Daoy (cell line): ENCODE measurements around the gene AKAP13. TPM values are rescaled to one million over a fixed set of nuclear protein-coding genes. Genes with fewer than 3 reads are reported as not detected.
"Not testable (repeated sequence)": the region's sequence is repeated elsewhere in the genome, so short reads cannot be mapped to it uniquely, and the experiment has no call there.

Source experiments
- DNase-seq: peaks from one replicate; pipeline ENCODE4 v3.0.0-alpha.2; 2015; ENCODE audit warnings: low read depth
- total RNA-seq: library from RNA; depleted of rRNA; stranded (reverse); fragments of >200 nt; shearing (Covaris generic); gene quantifications from 2 replicates; pipeline ENCODE4 v1.2.3, GENCODE V29; 2014

AKAP13 gene
- total RNA-seq, 1 experiment from 2014 or later = 18.5 TPM

GRCh38 chr15:85623315-85624049 is 243.1 kb downstream of the AKAP13 start:
- DNase-seq = no peak

DNA sequence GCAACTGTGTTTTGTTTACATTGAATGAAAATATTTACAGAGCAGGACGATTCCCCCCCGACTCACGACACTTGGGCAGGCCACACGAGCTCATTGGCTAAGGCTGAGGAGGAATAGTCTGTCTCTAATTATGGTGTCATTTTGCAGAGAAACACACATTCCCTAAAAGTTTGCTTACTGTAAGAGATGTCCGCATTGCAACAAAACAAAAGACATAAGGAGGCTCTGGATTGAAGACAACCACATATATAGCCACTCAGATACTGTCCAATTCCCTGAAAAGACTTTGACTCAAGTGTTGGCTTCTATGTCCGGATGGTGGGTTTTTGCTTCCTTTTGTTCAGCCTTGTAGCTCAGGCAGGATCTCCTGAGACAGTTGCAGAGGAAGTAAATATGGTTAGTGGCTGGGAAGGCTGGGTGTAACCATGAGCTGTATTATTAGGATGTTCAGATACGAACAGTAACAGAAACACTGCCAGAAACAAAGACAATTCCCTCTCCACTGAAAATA is 243.9 kb downstream of the AKAP13 start:
- DNase-seq = no peak

DNA sequence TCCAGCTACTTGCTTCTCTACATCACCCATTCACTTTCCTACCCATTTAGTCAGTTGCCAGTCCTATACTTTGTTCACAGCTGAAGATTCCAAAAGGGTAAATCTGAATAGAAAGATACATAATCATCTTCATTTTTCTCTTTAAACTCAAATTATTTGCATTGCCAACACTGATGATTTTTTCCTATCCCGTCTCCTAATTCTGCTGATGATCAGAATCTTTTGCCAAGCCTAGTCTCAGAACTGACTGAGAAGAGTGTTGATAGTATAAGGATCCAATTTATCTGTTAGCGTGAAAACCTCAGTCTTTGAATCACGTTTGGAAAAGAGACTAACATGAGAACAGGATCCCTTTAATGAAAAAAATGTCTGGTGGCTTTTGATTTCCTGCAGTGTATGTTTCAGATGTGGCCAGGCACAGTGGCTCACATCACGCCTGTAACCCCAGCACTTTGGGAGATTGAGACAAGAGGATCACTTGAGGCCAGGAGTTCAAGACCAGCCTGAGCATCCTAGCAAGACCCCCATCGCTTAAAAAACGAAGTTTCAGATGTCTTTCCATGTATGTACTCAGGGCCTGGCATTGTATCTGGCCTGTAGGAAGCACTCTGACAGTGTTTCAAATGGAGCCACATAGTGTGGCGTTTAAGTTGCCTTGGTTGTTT is 244.9 kb downstream of the AKAP13 start:
- no peak for DNase-seq

GRCh38 chr15:85625856-85626255 is 245.5 kb downstream of the AKAP13 start:
- peak; percentile 39 for DNase-seq

GRCh38 chr15:85627213-85627935 is 247.0 kb downstream of the AKAP13 start:
- no peak for DNase-seq

- no peak for DNase-seq
Measured at GRCh38 chr15:85630311-85630710, 249.9 kb downstream of the AKAP13 start.

GRCh38 chr15:85631018-85631417 is 250.6 kb downstream of the AKAP13 start:
- no peak for DNase-seq

DNA sequence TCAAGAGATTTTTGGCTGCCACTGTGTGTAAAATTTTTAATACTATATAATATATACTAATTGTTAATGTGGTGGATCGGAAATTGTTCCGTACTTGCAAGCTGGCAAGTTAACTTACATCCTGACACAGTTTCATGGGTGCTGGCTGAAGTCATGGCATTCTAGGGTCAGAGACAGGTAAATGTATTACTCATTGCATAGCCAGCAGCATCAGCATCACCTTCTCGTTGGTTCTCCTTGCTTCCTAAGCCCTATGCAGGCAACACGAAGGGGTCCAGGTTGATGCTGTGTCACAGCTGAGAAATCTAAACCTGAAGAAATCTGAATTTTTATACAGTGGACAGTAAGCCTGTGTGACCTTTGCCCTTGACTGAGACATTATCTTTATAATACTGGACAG is 251.6 kb downstream of the AKAP13 start:
- no peak for DNase-seq

GRCh38 chr15:85633859-85634258 is 253.5 kb downstream of the AKAP13 start:
- no peak for DNase-seq

GRCh38 chr15:85636351-85636750 is 255.9 kb downstream of the AKAP13 start:
- DNase-seq = no peak

- no peak for DNase-seq
Measured at GRCh38 chr15:85639752-85640381, 259.5 kb downstream of the AKAP13 start.

GRCh38 chr15:85642065-85642692 is 261.8 kb downstream of the AKAP13 start:
- no peak for DNase-seq

GRCh38 chr15:85642693-85643066 is 262.3 kb downstream of the AKAP13 start:
- no peak for DNase-seq

GRCh38 chr15:85646538-85647091 is 266.2 kb downstream of the AKAP13 start:
- DNase-seq = peak; percentile 53

DNA sequence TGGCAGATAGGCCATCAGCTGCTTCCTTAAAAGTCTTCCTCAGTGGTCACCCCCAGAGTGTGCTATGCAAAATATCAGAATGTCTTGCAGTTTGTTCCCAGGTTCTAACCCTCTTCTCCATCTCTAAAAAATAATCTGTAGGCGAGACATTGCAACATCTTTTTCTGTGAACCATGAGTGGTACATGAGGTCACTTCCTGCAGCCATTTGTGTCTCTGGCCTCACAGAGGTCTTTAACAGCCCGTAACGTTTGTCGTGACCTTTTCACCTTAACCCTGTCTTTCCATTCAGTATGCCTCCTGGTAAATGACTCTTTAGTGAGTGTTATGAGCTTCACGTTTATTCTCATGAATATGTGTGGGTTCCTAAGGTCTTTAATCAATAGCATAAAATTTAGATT is 269.0 kb downstream of the AKAP13 start:
- peak; percentile 33 for DNase-seq

DNA sequence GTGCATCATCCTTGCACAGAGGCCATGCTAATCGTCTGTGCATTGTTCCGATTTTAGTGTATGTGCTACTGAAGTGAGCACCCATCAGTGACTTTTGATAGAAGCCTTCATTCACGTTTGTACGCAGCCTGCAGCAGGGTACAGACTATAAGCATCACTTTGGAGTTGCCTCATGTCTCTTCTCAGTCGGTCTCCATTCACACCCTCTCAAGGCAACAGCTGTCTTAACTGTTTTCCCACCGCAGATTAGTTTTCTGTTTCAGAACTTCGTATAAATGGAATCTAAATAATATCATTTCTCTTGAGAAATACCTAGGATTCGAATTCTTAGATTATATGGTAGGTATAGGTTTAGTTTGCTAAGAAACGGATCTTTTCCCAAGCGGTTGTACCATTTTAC is 271.1 kb downstream of the AKAP13 start:
- DNase-seq = no peak

DNA sequence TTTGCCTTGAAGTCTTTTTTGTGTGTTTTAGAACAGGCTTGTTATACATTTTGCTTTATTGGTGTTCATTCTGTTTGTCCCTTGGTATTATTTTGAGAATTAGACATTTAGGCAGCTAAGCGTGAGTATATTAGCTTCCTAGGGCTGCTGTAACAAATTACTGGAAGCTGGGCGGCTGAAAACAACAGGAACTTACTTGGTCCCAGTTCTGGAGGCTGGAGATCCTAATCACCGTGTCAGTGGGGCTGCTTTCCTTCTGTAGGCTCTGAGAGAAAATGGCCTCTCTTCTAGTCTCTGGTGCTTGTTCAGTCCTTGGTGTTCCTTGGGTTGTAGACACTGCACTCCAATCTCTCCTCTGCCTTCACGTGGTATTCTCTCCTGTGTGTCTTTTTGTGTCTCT is 272.1 kb downstream of the AKAP13 start:
- DNase-seq = no peak

DNA sequence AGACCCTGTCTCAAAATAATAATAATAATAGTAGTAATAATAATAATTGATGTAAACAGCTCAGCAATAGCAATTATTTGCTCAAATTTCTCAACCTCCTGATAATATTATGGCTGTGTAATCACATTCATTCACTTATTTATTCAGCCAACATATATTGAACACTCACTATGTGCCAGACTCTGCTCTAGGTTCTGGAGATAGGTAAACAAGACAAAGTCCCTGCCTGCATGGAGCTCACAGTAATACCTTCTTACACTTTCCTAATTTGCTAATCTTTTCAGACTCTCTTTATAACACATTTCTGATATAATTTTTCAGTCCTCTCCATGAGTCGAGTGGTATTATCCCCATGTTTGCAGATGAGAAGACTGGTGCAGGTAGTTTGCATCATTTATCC is 276.7 kb downstream of the AKAP13 start:
- DNase-seq = no peak

- no peak for DNase-seq
Measured at GRCh38 chr15:85658816-85659215, 278.4 kb downstream of the AKAP13 start.

- DNase-seq = no peak
Measured at GRCh38 chr15:85661859-85662258, 281.5 kb downstream of the AKAP13 start.

DNA sequence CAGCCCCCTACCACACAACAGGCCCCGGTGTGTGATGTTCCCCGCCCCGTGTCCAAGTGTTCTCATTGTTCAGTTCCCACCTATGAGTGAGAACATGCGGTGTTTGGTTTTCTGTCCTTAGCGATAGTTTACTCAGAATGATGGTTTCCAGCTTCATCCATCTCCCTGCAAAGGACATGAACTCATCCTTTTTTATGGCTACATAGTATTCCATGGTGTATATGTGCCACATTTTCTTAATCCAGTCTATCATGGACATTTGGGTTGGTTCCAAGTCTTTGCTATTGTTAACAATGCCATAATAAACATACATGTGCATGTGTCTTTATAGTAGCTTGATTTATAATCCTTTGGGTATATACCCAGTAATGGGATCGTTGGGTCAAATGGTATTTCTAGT is 285.3 kb downstream of the AKAP13 start:
- not testable (repeated sequence) for DNase-seq
